ENCODE results near the gene ABCC5. TPM values are rescaled to one million over a fixed set of nuclear protein-coding genes. Genes with fewer than 3 reads are reported as not detected.

Gene ABCC5
- polyA plus RNA-seq, 4 donors: 9.2 to 64.6 (median 13.0) TPM

DNA sequence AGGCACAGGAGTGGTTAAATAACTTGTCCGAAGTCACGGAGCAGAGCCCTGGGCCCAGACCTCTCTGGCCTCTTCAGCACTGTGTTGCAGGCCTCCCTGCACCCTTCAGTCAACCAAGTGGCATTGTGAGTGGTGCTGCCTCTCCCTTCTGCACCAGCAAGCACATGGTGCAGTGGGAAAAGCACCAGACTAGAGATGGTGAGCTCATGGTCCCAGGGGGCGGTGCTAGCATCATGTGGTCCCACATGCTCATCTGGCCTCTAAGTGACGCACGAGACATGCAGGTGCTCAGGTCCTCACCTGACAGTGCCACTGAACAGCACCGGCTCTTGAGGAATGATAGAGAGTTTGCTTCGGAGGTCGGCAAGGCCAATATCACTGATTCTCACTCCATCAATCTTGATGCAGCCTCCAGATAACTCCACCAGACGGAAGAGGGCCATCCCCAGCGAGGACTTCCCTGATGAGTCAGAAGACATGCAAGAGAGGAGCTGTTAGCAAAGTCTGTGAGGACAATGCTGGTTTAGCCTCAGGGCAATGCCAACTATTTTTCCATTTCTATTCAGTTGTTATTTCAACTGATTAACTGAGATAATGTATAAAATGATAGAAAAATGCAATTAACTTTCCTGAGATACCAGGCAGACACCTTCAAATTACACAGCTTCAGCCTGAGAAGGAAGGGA is 79.9 kb downstream of the ABCC5 start:
- WGBS, 3 donors: 89 to 98% (median 92%) methylated on average over 10 of the region's 10 CpGs
- no peak for DNase-seq

DNA sequence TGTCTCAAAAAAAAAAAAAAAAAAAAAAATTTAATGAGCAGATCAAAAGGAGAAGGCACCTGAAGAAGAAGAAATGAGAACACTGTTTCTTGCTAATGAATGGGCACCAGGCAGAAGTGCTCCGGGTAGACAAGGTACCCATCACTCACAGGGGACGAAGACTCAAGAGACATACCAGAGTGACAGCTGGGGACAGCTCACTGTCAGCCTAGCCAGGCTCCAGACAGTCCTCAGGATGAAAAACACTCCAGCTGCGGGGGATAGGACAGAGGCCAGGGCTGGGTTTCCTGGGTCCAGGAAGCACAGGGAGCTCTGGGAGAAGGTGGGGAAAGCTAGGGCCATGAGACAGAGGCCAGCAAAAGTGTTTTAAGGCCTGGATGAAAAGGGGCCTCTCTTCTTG is 84.5 kb downstream of the ABCC5 start:
- Histone ChIP-seq H3K36me3 (ENCODE audit: control insufficient read depth in 3 of 3, insufficient read depth in 2 of 3, low read depth in 1 of 3, low read length in 3 of 3) (peaks cover 0 to 20% (median 0%) of the 10 kb centered on the region in 3 donors), H3K27ac (ENCODE audit: low read depth in 1 of 3, low read length in 2 of 3) (no peak overlapping the region), H3K4me1 (ENCODE audit: control insufficient read depth in 3 of 3, insufficient read depth in 2 of 3, low read depth in 1 of 3, low read length in 2 of 3) (peaks cover 0 to 14% (median 0%) of the 10 kb centered on the region in 3 donors), H3K4me3 (ENCODE audit: low read depth in 1 of 3, low read length in 3 of 3) (no peak overlapping the region), H3K9me3 (ENCODE audit: control insufficient read depth in 2 of 2, insufficient read depth in 1 of 2, low read depth in 1 of 2, low read length in 1 of 2) (no peaks in the 10 kb centered on the region), H3K27me3 (ENCODE audit: control insufficient read depth in 3 of 3, insufficient read depth in 3 of 3, low read length in 3 of 3) (no peaks in the 10 kb centered on the region)
- FAIRE-seq: no peak
- no peak for DNase-seq
- 84 to 98% (median 91%) methylated on average over 3 of the region's 3 CpGs for whole genome bisulfite sequencing, 3 donors

More for the DNA sequence above, 79.9 kb downstream of the ABCC5 start:
- Histone ChIP-seq H3K4me3 (ENCODE audit: low read depth in 1 of 3, low read length in 3 of 3) (no peak overlapping the region), H3K36me3 (ENCODE audit: control insufficient read depth in 3 of 3, insufficient read depth in 2 of 3, low read depth in 1 of 3, low read length in 3 of 3) (peaks cover 0 to 18% (median 0%) of the 10 kb centered on the region in 3 donors), H3K9me3 (ENCODE audit: control insufficient read depth in 2 of 2, insufficient read depth in 1 of 2, low read depth in 1 of 2, low read length in 1 of 2) (no peaks in the 10 kb centered on the region), H3K27ac (ENCODE audit: low read depth in 1 of 3, low read length in 2 of 3) (no peak overlapping the region), H3K27me3 (ENCODE audit: control insufficient read depth in 3 of 3, insufficient read depth in 3 of 3, low read length in 3 of 3) (no peaks in the 10 kb centered on the region), H3K4me1 (ENCODE audit: control insufficient read depth in 3 of 3, insufficient read depth in 2 of 3, low read depth in 1 of 3, low read length in 2 of 3) (no peaks in the 10 kb centered on the region)
- no peak for FAIRE-seq

DNA sequence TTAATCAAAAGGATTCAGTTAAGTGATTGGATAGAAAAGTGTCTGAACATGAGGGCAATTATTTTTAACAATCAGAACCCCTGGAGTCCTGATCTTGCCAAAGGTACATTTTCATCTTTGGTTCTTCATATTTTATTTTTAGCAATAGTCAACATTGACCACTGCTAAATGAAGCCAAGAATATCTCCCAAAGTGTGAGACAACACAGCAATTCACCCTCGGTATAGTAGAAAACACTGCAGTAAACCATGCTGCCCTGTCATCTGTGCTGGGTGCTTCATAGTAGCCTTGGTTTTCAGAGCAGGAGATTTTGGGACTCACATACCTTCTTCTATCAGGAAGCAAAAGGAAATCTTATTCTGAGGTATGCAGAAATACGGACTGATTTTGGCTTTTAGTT is 85.8 kb downstream of the ABCC5 start:
- no peak overlapping the region for H3K27ac ChIP-seq (ENCODE audit: low read depth in 1 of 3, low read length in 2 of 3)
- DNase-seq: no peak
- no peak overlapping the region for H3K4me3 ChIP-seq (ENCODE audit: low read depth in 1 of 3, low read length in 3 of 3)
- no peak for FAIRE-seq
- peaks cover 0 to 14% (median 2%) of the 10 kb centered on the region in 3 donors for H3K4me1 ChIP-seq (ENCODE audit: control insufficient read depth in 3 of 3, insufficient read depth in 2 of 3, low read depth in 1 of 3, low read length in 2 of 3)
- no peaks in the 10 kb centered on the region for H3K27me3 ChIP-seq (ENCODE audit: control insufficient read depth in 3 of 3, insufficient read depth in 3 of 3, low read length in 3 of 3)
- WGBS, 3 donors: 67 to 92% (median 91%) methylated on average over 2 of the region's 2 CpGs
- no peaks in the 10 kb centered on the region for H3K9me3 ChIP-seq (ENCODE audit: control insufficient read depth in 2 of 2, insufficient read depth in 1 of 2, low read depth in 1 of 2, low read length in 1 of 2)
- peaks cover 0 to 16% (median 2%) of the 10 kb centered on the region in 3 donors for H3K36me3 ChIP-seq (ENCODE audit: control insufficient read depth in 3 of 3, insufficient read depth in 2 of 3, low read depth in 1 of 3, low read length in 3 of 3)

DNA sequence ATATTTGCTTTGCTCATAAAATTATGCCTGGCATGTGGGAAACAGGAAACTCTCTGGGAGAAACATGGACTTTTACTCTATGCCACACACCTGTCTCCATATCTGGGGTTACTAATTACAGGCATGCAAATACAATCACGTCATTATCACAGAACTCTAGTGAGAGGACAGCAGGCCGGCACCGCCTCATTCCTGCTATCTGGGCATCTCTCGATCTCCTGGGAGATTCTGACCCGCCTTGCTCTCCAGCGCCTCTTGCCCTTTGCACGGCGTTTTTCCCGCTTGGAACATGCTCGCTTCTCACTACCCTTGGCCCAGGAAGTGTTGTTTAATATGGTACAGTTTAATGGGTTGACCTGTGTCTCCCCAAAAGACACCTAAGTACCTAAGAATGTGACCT is 87.6 kb downstream of the ABCC5 start:
- Histone ChIP-seq H3K36me3 (ENCODE audit: control insufficient read depth in 3 of 3, insufficient read depth in 2 of 3, low read depth in 1 of 3, low read length in 3 of 3) (peaks cover 0 to 17% (median 2%) of the 10 kb centered on the region in 3 donors), H3K27ac (ENCODE audit: low read depth in 1 of 3, low read length in 2 of 3) (peak overlapping the region; percentile 71 to 84 (median 81)), H3K9me3 (ENCODE audit: control insufficient read depth in 2 of 2, insufficient read depth in 1 of 2, low read depth in 1 of 2, low read length in 1 of 2) (no peaks in the 10 kb centered on the region), H3K4me3 (ENCODE audit: low read depth in 1 of 3, low read length in 3 of 3) (no peak overlapping the region), H3K27me3 (ENCODE audit: control insufficient read depth in 3 of 3, insufficient read depth in 3 of 3, low read length in 3 of 3) (no peaks in the 10 kb centered on the region), H3K4me1 (ENCODE audit: control insufficient read depth in 3 of 3, insufficient read depth in 2 of 3, low read depth in 1 of 3, low read length in 2 of 3) (peaks cover 0 to 14% (median 2%) of the 10 kb centered on the region in 3 donors)
- 23 to 68% (median 31%) methylated on average over 10 of the region's 10 CpGs for WGBS, 3 donors
- FAIRE-seq: no peak
- DNase-seq: peak; percentile 84 to 98

DNA sequence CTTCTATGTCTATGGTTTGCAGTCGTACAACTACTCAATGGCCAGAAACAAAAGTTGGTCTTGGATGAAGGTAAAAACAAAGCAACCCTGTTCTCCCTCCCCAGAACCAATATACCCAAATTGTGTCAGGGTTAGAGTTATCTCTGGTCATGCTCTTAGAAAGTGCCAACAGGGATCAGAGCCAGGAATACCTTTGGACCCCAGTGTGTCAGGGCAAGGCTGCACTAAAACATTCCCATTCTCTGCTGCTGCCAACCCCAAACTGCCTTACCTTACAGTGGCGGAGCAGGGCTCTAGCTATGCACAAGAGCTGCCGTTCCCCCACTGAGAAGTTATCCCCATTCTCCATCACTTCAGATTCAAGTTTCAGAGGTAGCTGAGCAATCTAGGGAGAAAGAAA is 90.6 kb downstream of the ABCC5 start:
- peak in 1 of 2 donors; percentile 31 for DNase-seq
- Histone ChIP-seq H3K27me3 (ENCODE audit: control insufficient read depth in 3 of 3, insufficient read depth in 3 of 3, low read length in 3 of 3) (no peaks in the 10 kb centered on the region), H3K36me3 (ENCODE audit: control insufficient read depth in 3 of 3, insufficient read depth in 2 of 3, low read depth in 1 of 3, low read length in 3 of 3) (peaks cover 0 to 26% (median 8%) of the 10 kb centered on the region in 3 donors), H3K4me3 (ENCODE audit: low read depth in 1 of 3, low read length in 3 of 3) (no peak overlapping the region), H3K27ac (ENCODE audit: low read depth in 1 of 3, low read length in 2 of 3) (no peak overlapping the region), H3K9me3 (ENCODE audit: control insufficient read depth in 2 of 2, insufficient read depth in 1 of 2, low read depth in 1 of 2, low read length in 1 of 2) (no peaks in the 10 kb centered on the region), H3K4me1 (ENCODE audit: control insufficient read depth in 3 of 3, insufficient read depth in 2 of 3, low read depth in 1 of 3, low read length in 2 of 3) (peaks cover 0 to 14% (median 4%) of the 10 kb centered on the region in 3 donors)
- 74 to 93% (median 82%) methylated on average over 3 of the region's 3 CpGs for WGBS, 3 donors
- FAIRE-seq: no peak

DNA sequence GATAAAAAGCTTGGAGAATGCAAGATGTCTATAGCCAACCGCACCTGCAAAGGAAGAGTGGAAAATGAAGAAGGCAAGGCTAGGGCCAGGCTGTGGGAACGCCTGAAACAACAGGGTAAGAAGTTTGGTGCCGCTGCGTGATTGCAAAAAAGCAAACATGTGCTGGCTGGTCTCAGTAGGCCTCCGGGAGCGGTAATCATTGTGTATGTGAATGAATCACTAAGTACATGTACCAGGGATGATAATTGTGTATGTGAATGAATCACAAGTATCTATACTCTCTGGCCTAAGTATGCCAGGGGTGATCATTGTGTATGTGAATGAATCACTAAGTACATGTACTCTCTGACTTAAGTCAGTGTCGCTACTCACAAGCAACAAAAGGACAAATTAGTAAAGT is 92.7 kb downstream of the ABCC5 start:
- Histone ChIP-seq H3K27ac (ENCODE audit: low read depth in 1 of 3, low read length in 2 of 3) (no peak overlapping the region), H3K36me3 (ENCODE audit: control insufficient read depth in 3 of 3, insufficient read depth in 2 of 3, low read depth in 1 of 3, low read length in 3 of 3) (peaks cover 0 to 33% (median 8%) of the 10 kb centered on the region in 3 donors), H3K9me3 (ENCODE audit: control insufficient read depth in 2 of 2, insufficient read depth in 1 of 2, low read depth in 1 of 2, low read length in 1 of 2) (no peaks in the 10 kb centered on the region), H3K27me3 (ENCODE audit: control insufficient read depth in 3 of 3, insufficient read depth in 3 of 3, low read length in 3 of 3) (no peaks in the 10 kb centered on the region), H3K4me1 (ENCODE audit: control insufficient read depth in 3 of 3, insufficient read depth in 2 of 3, low read depth in 1 of 3, low read length in 2 of 3) (peaks cover 0 to 7% (median 4%) of the 10 kb centered on the region in 3 donors), H3K4me3 (ENCODE audit: low read depth in 1 of 3, low read length in 3 of 3) (no peak overlapping the region)
- WGBS, 3 donors: 79 to 92% (median 89%) methylated on average over 7 of the region's 7 CpGs
- FAIRE-seq (no peak), DNase-seq (peak in 1 of 2 donors; percentile 46)

DNA sequence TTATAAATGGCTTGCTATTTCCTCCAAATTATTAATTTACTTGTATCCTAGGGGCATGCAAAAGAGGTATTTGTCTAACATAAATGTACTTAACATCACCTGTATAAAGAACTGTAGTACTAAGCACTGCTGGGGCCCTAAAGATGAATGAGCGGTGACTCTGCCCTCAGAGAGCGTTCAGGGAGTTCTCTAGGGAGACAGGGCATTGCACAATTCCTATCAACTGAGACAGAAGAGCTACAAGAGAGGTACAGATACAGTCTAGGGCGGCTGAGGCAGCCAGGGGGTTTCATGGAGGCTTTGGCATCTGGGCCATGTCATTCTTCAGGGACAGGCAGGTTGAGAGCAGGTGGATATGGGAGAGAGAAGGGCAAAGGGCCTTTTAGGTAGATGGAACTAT is 93.1 kb downstream of the ABCC5 start:
- peaks cover 0 to 4% (median 3%) of the 10 kb centered on the region in 3 donors for H3K4me1 ChIP-seq (ENCODE audit: control insufficient read depth in 3 of 3, insufficient read depth in 2 of 3, low read depth in 1 of 3, low read length in 2 of 3)
- WGBS, 3 donors: 94 to 95% (median 95%) methylated on average over 3 of the region's 3 CpGs
- H3K36me3 ChIP-seq (ENCODE audit: control insufficient read depth in 3 of 3, insufficient read depth in 2 of 3, low read depth in 1 of 3, low read length in 3 of 3): peaks cover 0 to 37% (median 8%) of the 10 kb centered on the region in 3 donors
- H3K9me3 ChIP-seq (ENCODE audit: control insufficient read depth in 2 of 2, insufficient read depth in 1 of 2, low read depth in 1 of 2, low read length in 1 of 2): no peaks in the 10 kb centered on the region
- H3K27me3 ChIP-seq (ENCODE audit: control insufficient read depth in 3 of 3, insufficient read depth in 3 of 3, low read length in 3 of 3): no peaks in the 10 kb centered on the region
- FAIRE-seq: no peak
- peak overlapping the region in 1 of 3 donors; percentile 59 for H3K27ac ChIP-seq (ENCODE audit: low read depth in 1 of 3, low read length in 2 of 3)
- no peak overlapping the region for H3K4me3 ChIP-seq (ENCODE audit: low read depth in 1 of 3, low read length in 3 of 3)
- no peak for DNase-seq

DNA sequence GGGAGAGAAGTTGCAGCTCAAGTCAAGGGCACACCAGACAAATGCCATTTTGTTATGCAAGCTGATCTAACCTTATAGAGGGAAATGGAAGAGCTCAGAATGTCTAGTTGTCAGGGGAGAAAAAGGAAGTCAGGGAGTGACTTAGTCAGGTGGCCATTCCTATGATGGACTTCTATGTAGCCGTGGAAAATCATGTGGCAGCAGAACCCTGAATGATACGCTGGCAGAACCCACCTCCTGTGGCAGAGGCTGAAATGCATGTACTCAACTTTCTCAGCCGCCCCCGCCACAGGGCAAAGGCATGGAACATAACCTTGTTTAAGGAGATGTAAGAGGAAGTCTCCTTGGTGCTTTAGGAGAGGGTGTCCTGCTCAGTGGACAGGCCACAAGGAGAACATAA is 95.3 kb downstream of the ABCC5 start:
- DNase-seq (no peak), FAIRE-seq (no peak)
- Histone ChIP-seq H3K27ac (ENCODE audit: low read depth in 1 of 3, low read length in 2 of 3) (no peak overlapping the region), H3K9me3 (ENCODE audit: control insufficient read depth in 2 of 2, insufficient read depth in 1 of 2, low read depth in 1 of 2, low read length in 1 of 2) (no peaks in the 10 kb centered on the region), H3K4me3 (ENCODE audit: low read depth in 1 of 3, low read length in 3 of 3) (no peak overlapping the region), H3K4me1 (ENCODE audit: control insufficient read depth in 3 of 3, insufficient read depth in 2 of 3, low read depth in 1 of 3, low read length in 2 of 3) (peaks cover 0 to 4% (median 0%) of the 10 kb centered on the region in 3 donors), H3K36me3 (ENCODE audit: control insufficient read depth in 3 of 3, insufficient read depth in 2 of 3, low read depth in 1 of 3, low read length in 3 of 3) (peaks cover 0 to 30% (median 8%) of the 10 kb centered on the region in 3 donors), H3K27me3 (ENCODE audit: control insufficient read depth in 3 of 3, insufficient read depth in 3 of 3, low read length in 3 of 3) (no peaks in the 10 kb centered on the region)
- 93 to 96% (median 94%) methylated on average over 4 of the region's 4 CpGs for WGBS, 3 donors
